DND-41 (cell line): ENCODE data around the gene POLR3B.

Experiments
- ATAC-seq: fragments of 200-7000 bp; cut with Tn5 transposase; 3 replicates; pipeline ENCODE4 v1.9.1; 2021; ENCODE audit warnings: low read depth; ENCODE audit not compliant: insufficient read depth
- DNase-seq: peaks from one replicate; pipeline ENCODE4 v3.0.0-alpha.2; 2020
- H2AFZ ChIP-seq: 2 replicates; pipeline ENCODE4 v1.6.0; 2012; ENCODE audit warnings: low read depth, low read length
- H3K27ac ChIP-seq: 2 replicates; pipeline ENCODE4 v1.5.1; 2012; ENCODE audit warnings: low read length, inconsistent platforms
- H3K27me3 ChIP-seq: fragments of 200-600 bp; sonication (generic); 2 replicates; pipeline ENCODE4 v1.6.0; 2012; ENCODE audit warnings: low read length, mild to moderate bottlenecking, inconsistent platforms; ENCODE audit not compliant: insufficient read depth, poor library complexity
- H3K36me3 ChIP-seq: 2 replicates; pipeline ENCODE4 v1.5.1; 2012; ENCODE audit warnings: low read length, inconsistent platforms; ENCODE audit not compliant: insufficient read depth
- H3K4me1 ChIP-seq: 2 replicates; pipeline ENCODE4 v1.5.1; 2012; ENCODE audit warnings: mild to moderate bottlenecking, low read length; ENCODE audit not compliant: insufficient read depth
- H3K4me2 ChIP-seq: 2 replicates; pipeline ENCODE4 v1.6.0; 2012; ENCODE audit warnings: mild to moderate bottlenecking, moderate library complexity, low read length, inconsistent platforms; ENCODE audit not compliant: insufficient read depth
- H3K4me3 ChIP-seq, 2 experiments: fragments of 200-600 bp in 1 of 2; shearing (Covaris generic) in 1 of 2; 2 replicates each; pipeline ENCODE4 v1.5.1; 2012 to 2016; ENCODE audit warnings: inconsistent platforms in 2 of 2, low read length in 2 of 2, mild to moderate bottlenecking in 2 of 2, low read depth in 1 of 2, moderate library complexity in 1 of 2
- H3K79me2 ChIP-seq: 2 replicates; pipeline ENCODE4 v1.6.0; 2012; ENCODE audit warnings: low read length, inconsistent platforms; ENCODE audit not compliant: insufficient read depth
- H3K9ac ChIP-seq: 2 replicates; pipeline ENCODE4 v1.6.0; 2012; ENCODE audit warnings: low read depth, mild to moderate bottlenecking, inconsistent platforms, low read length, moderate library complexity
- H3K9me3 ChIP-seq: 2 replicates; pipeline ENCODE4 v1.5.1; 2012; ENCODE audit warnings: low read length, moderate library complexity, mild to moderate bottlenecking, inconsistent platforms; ENCODE audit not compliant: insufficient read depth, severe bottlenecking
- H4K20me1 ChIP-seq: 2 replicates; pipeline ENCODE4 v1.6.0; 2012; ENCODE audit warnings: low read length; ENCODE audit not compliant: insufficient read depth
- CTCF ChIP-seq: IDR thresholded peaks from 2 replicates; pipeline ENCODE4 v1.5.1; 2012; ENCODE audit warnings: borderline replicate concordance, low read length, moderate library complexity, mild to moderate bottlenecking; ENCODE audit not compliant: poor library complexity, severe bottlenecking; ENCODE audit errors: extremely low read depth
- EZH2 ChIP-seq: IDR thresholded peaks from 3 replicates; pipeline ENCODE4 v1.6.1; 2012; ENCODE audit warnings: borderline replicate concordance, low read depth, mild to moderate bottlenecking, moderate library complexity, low read length, inconsistent platforms; ENCODE audit not compliant: severe bottlenecking

POLR3B gene

GRCh38 chr12:106511365-106511764 is 153.8 kb downstream of the POLR3B start:
- Histone ChIP-seq H3K36me3 (peaks cover 20% of the 10 kb centered on the region; the same call in 1 of the 2 replicates), H3K79me2 (no peaks in the 10 kb centered on the region), H4K20me1 (no peaks in the 10 kb centered on the region), H2AFZ (no peak overlapping the region), H3K4me2 (no peak overlapping the region), H3K9me3 (no peaks in the 10 kb centered on the region), H3K27me3 (no peaks in the 10 kb centered on the region), H3K9ac (no peak overlapping the region), H3K4me1 (no peaks in the 10 kb centered on the region), H3K4me3 (no peak overlapping the region), H3K27ac (no peak overlapping the region)
- TF ChIP-seq EZH2 (no peak), CTCF (no peak)
- DNase-seq (no peak), ATAC-seq (no peak)

GRCh38 chr12:106517314-106517713 is 159.8 kb downstream of the POLR3B start:
- DNase-seq (no peak), ATAC-seq (no peak)
- Histone ChIP-seq H3K27ac (no peak overlapping the region), H3K4me3 (no peak overlapping the region), H3K4me2 (no peak overlapping the region), H4K20me1 (no peaks in the 10 kb centered on the region), H3K9me3 (no peaks in the 10 kb centered on the region), H3K36me3 (no peaks in the 10 kb centered on the region), H2AFZ (no peak overlapping the region), H3K79me2 (no peaks in the 10 kb centered on the region), H3K4me1 (no peaks in the 10 kb centered on the region), H3K9ac (no peak overlapping the region), H3K27me3 (no peaks in the 10 kb centered on the region)
- TF ChIP-seq CTCF = no peak
- no peak for TF ChIP-seq EZH2

- TF ChIP-seq CTCF (no peak), EZH2 (no peak)
Measured at GRCh38 chr12:106519607-106520021, 162.1 kb downstream of the POLR3B start.

GRCh38 chr12:106521901-106522300 is 164.4 kb downstream of the POLR3B start:
- H3K4me1 ChIP-seq = no peaks in the 10 kb centered on the region

More at GRCh38 chr12:106519607-106520021, 162.1 kb downstream of the POLR3B start:
- ATAC-seq = no peak
- no peaks in the 10 kb centered on the region for H3K27me3 ChIP-seq
- no peak overlapping the region for H2AFZ ChIP-seq
- no peaks in the 10 kb centered on the region for H3K4me1 ChIP-seq
- H3K9ac ChIP-seq = no peak overlapping the region
- no peaks in the 10 kb centered on the region for H3K36me3 ChIP-seq
- no peak overlapping the region for H3K27ac ChIP-seq
- no peaks in the 10 kb centered on the region for H3K79me2 ChIP-seq
- no peaks in the 10 kb centered on the region for H4K20me1 ChIP-seq
- H3K4me3 ChIP-seq = no peak overlapping the region
- H3K9me3 ChIP-seq = no peaks in the 10 kb centered on the region
- H3K4me2 ChIP-seq = no peak overlapping the region
- DNase-seq = no peak

More at GRCh38 chr12:106521901-106522300, 164.4 kb downstream of the POLR3B start:
- no peak for TF ChIP-seq CTCF
- no peak for TF ChIP-seq EZH2
- Histone ChIP-seq H3K27me3 (peaks cover 2% of the 10 kb centered on the region), H3K27ac (no peak overlapping the region), H3K79me2 (no peaks in the 10 kb centered on the region), H3K36me3 (no peaks in the 10 kb centered on the region), H3K4me3 (no peak overlapping the region), H3K4me2 (no peak overlapping the region), H3K9me3 (no peaks in the 10 kb centered on the region), H2AFZ (no peak overlapping the region), H3K9ac (no peak overlapping the region), H4K20me1 (no peaks in the 10 kb centered on the region)
- DNase-seq (no peak), ATAC-seq (no peak)
